Measurements from ENCODE around the gene SEC11A. TPM values are rescaled to one million over a fixed set of nuclear protein-coding genes. Genes with fewer than 3 reads are reported as not detected.

SEC11A gene
- total RNA-seq, 1 experiment from 2014 or later = 140 TPM

DNA sequence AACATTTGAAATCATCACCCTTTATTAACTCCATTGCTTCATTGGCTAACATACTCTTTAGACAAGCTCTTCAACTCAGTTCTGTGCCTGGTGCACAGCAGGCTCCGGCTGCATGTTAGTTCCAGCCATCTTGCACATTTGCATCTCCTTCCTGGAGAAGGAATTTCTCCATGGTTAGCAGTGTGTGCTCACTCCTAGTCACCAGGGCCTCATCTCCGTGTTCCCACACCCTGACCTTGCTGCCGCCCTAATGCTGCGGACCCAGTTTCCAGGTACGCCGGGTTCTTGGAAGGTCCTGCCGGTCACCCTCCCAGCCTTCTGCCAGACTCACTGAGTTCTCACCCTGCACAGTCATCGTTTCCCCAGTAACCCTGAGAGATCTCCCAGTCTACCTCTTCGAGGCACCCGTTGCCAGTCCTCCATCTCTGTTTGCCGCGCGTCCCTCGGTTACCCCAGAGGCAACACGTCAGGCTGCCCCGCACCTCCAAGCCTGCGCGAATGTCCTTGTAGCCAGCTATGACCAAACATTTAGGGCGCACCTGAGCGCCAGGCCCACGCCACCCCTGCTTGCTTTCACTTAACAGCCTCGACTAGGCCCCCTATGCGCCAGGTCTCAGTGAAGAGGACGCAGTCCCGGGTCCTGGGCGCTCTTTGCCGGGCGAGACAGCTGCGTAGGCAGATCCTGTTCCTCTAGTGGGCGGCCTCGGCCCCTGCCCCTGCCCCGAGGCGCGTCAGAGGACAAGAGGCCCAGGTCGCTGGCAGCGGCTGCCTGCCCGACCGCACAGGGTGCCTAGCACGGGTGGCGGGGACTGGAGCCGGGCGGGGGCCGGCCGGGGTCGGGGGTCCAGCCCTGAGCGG lies 31.7 kb upstream of the SEC11A start:
- CTCF ChIA-PET = no interaction called here
- Histone ChIP-seq H3K9me2 (replicated peaks; ENCODE audit: low read length) (no peaks in the 10 kb centered on the region), H3K9ac (ENCODE audit: low read length) (peak overlapping the region; percentile 84), H3K4me1 (ENCODE audit: insufficient read depth, low read length) (peaks cover 31% of the 10 kb centered on the region), H3K27me3 (ENCODE audit: low read length) (no peaks in the 10 kb centered on the region), H3F3A (ENCODE audit: low read length, unreplicated experiment) (peaks cover 5% of the 10 kb centered on the region), H3K27ac (ENCODE audit: low read length) (peak overlapping the region; percentile 88), H3K4me3 (ENCODE audit: low read length) (peak overlapping the region; percentile 96), H3K79me2 (ENCODE audit: low read length) (peaks cover 54% of the 10 kb centered on the region), H4K20me1 (ENCODE audit: low read length) (peaks cover 30% of the 10 kb centered on the region; the same call in 1 of the 2 replicates), H3K9me3 (ENCODE audit: low read length) (no peaks in the 10 kb centered on the region), H3K36me3 (ENCODE audit: low read depth, low read length) (peaks cover 3% of the 10 kb centered on the region; the same call in 1 of the 2 replicates), H2AFZ (ENCODE audit: low read length) (peak overlapping the region; percentile 96), H3K4me2 (ENCODE audit: low read length) (peak overlapping the region; percentile 100)
- intact Hi-C loops (cut with micrococcal nuclease) = loop anchor here (1.0 to 2.0 kb wide), 3 partner anchors 31 to 181 kb away; partner anchors contain the start of genes SEC11A and WDR73
- DNase-seq (peak; percentile 57), ATAC-seq (peak; percentile 60)
- TF ChIP-seq EZH2 (IDR thresholded peaks at IDR 0.05; ENCODE audit: low read length, unreplicated experiment) (no peak), EZH2phosphoT487 (IDR thresholded peaks at IDR 0.05; ENCODE audit: borderline replicate concordance, low read length) (no peak)
- TF ChIP-seq, protein P1, sequence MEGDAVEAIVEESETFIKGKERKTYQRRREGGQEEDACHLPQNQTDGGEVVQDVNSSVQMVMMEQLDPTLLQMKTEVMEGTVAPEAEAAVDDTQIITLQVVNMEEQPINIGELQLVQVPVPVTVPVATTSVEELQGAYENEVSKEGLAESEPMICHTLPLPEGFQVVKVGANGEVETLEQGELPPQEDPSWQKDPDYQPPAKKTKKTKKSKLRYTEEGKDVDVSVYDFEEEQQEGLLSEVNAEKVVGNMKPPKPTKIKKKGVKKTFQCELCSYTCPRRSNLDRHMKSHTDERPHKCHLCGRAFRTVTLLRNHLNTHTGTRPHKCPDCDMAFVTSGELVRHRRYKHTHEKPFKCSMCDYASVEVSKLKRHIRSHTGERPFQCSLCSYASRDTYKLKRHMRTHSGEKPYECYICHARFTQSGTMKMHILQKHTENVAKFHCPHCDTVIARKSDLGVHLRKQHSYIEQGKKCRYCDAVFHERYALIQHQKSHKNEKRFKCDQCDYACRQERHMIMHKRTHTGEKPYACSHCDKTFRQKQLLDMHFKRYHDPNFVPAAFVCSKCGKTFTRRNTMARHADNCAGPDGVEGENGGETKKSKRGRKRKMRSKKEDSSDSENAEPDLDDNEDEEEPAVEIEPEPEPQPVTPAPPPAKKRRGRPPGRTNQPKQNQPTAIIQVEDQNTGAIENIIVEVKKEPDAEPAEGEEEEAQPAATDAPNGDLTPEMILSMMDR (conservative IDR thresholded peaks at IDR 0.05; ENCODE audit: low read depth, low read length) = no peak
- POLR2A ChIA-PET (ENCODE audit: unreplicated experiment) = interaction anchor here (0.7 kb wide), 1 partner anchor 13 kb away, joined by 11 read pairs; no protein-coding TSS in a partner anchor
- TSS peak; percentile 67 for BruUV-seq (replicated peaks)

DNA sequence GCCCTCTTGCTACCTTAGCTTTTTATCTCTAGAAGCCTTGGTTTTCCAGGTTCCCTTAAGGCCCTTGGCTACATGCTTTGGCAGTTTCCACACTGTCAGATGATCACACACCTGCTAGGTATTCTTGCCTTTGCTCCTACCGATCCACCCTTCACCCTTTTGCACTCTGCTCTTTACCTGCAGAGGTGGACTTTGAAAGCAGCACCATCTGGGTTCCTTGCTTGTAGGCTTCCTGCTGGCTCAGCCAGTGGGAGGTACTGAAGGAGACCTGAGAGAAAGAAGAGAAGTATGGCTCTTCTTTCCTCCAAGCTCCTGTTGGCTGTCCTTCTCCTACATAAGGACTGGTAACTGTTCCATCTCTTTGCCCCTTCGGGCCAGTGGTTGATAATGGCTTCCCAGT lies 25.2 kb upstream of the SEC11A start:
- no peaks in the 10 kb centered on the region for H3K9me3 ChIP-seq (ENCODE audit: low read length)
- no peak overlapping the region for H2AFZ ChIP-seq (ENCODE audit: low read length)
- no peaks in the 10 kb centered on the region for H4K20me1 ChIP-seq (ENCODE audit: low read length)
- no peaks in the 10 kb centered on the region for H3F3A ChIP-seq (ENCODE audit: low read length, unreplicated experiment)
- ATAC-seq (no peak), DNase-seq (no peak)
- ChIA-PET CTCF (no interaction called here), POLR2A (ENCODE audit: unreplicated experiment) (no interaction called here)
- H3K9ac ChIP-seq (ENCODE audit: low read length) = no peak overlapping the region
- no peak for TF ChIP-seq EZH2phosphoT487 (IDR thresholded peaks at IDR 0.05; ENCODE audit: borderline replicate concordance, low read length)
- no peak for TF ChIP-seq EZH2 (IDR thresholded peaks at IDR 0.05; ENCODE audit: low read length, unreplicated experiment)
- TF ChIP-seq, protein P1 (conservative IDR thresholded peaks at IDR 0.05; ENCODE audit: low read depth, low read length) = no peak
- peaks cover 2% of the 10 kb centered on the region for H3K79me2 ChIP-seq (ENCODE audit: low read length)
- no TSS peak for BruUV-seq (replicated peaks)
- no peaks in the 10 kb centered on the region for H3K36me3 ChIP-seq (ENCODE audit: low read depth, low read length)
- no peak overlapping the region for H3K27ac ChIP-seq (ENCODE audit: low read length)
- intact Hi-C loops (cut with micrococcal nuclease) = no loop called here
- H3K4me1 ChIP-seq (ENCODE audit: insufficient read depth, low read length) = no peaks in the 10 kb centered on the region
- no peaks in the 10 kb centered on the region for H3K27me3 ChIP-seq (ENCODE audit: low read length)
- H3K9me2 ChIP-seq (replicated peaks; ENCODE audit: low read length) = no peaks in the 10 kb centered on the region
- H3K4me2 ChIP-seq (ENCODE audit: low read length) = no peak overlapping the region
- H3K4me3 ChIP-seq (ENCODE audit: low read length) = no peak overlapping the region

DNA sequence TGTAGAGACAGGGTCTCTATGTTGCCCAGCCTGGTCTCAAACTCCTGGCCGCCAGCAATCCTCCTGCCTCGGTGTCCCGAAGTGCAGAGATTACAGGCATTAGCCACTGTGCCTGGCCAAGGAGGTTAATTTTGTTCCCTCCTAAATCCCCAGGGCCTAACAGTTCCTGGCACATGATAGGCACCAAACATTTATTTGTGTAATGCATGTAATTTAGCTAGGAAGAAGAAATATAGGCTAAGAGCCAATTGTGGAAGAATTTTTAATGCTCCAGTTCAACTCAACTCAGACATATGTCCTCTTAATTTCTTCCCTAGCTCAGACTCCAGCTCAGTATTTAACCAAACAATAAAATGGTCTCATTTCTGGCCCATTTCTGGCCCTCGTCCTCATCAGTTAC lies 24.8 kb upstream of the SEC11A start:
- TF ChIP-seq EZH2 (IDR thresholded peaks at IDR 0.05; ENCODE audit: low read length, unreplicated experiment) = no peak
- no peak for TF ChIP-seq EZH2phosphoT487 (IDR thresholded peaks at IDR 0.05; ENCODE audit: borderline replicate concordance, low read length)
- TF ChIP-seq, protein P1 (conservative IDR thresholded peaks at IDR 0.05; ENCODE audit: low read depth, low read length) = no peak
- DNase-seq (no peak), ATAC-seq (no peak)
- Histone ChIP-seq H3K79me2 (ENCODE audit: low read length) (no peaks in the 10 kb centered on the region), H3K9me3 (ENCODE audit: low read length) (no peaks in the 10 kb centered on the region), H3K4me1 (ENCODE audit: insufficient read depth, low read length) (no peaks in the 10 kb centered on the region; the same call in 1 of the 2 replicates), H3K9me2 (replicated peaks; ENCODE audit: low read length) (no peaks in the 10 kb centered on the region), H3K4me2 (ENCODE audit: low read length) (no peak overlapping the region), H2AFZ (ENCODE audit: low read length) (no peak overlapping the region), H3K27me3 (ENCODE audit: low read length) (no peaks in the 10 kb centered on the region), H3K27ac (ENCODE audit: low read length) (no peak overlapping the region), H3K4me3 (ENCODE audit: low read length) (no peak overlapping the region), H3K36me3 (ENCODE audit: low read depth, low read length) (no peaks in the 10 kb centered on the region), H3K9ac (ENCODE audit: low read length) (no peak overlapping the region), H4K20me1 (ENCODE audit: low read length) (no peaks in the 10 kb centered on the region), H3F3A (ENCODE audit: low read length, unreplicated experiment) (no peaks in the 10 kb centered on the region)
- intact Hi-C loops (cut with micrococcal nuclease) = no loop called here
- CTCF ChIA-PET = no interaction called here
- POLR2A ChIA-PET (ENCODE audit: unreplicated experiment) = no interaction called here
- BruUV-seq (replicated peaks) = no TSS peak

Data from PC-3 (cell line).